Nephron progenitor cell (in vitro differentiated cells): Measurements from ENCODE around the gene TNNC2.
"Not testable (repeated sequence)": the region's sequence is repeated elsewhere in the genome, so short reads cannot be mapped to it uniquely, and the experiment has no call there.

Experiments
- DNase-seq: peaks from one replicate; pipeline ENCODE4 v3.0.0; 2021
- H3K27ac Mint-ChIP-seq: 2 replicates; pipeline ENCODE4 v1.8.0; 2021; ENCODE audit warnings: mild to moderate bottlenecking, moderate library complexity, mixed read lengths
- H3K27me3 Mint-ChIP-seq: 2 replicates; pipeline ENCODE4 v1.8.0; 2021; ENCODE audit warnings: mild to moderate bottlenecking, low read depth, mixed read lengths; ENCODE audit not compliant: poor library complexity
- H3K36me3 Mint-ChIP-seq: 2 replicates; pipeline ENCODE4 v1.8.0; 2021; ENCODE audit warnings: low read depth, mixed read lengths
- H3K4me1 Mint-ChIP-seq: 2 replicates; pipeline ENCODE4 v1.8.0; 2021; ENCODE audit warnings: mixed read lengths
- H3K4me3 Mint-ChIP-seq: 2 replicates; pipeline ENCODE4 v1.8.0; 2021; ENCODE audit warnings: mild to moderate bottlenecking, moderate library complexity, mixed read lengths
- H3K9me3 Mint-ChIP-seq: 2 replicates; pipeline ENCODE4 v1.8.0; 2021; ENCODE audit warnings: mild to moderate bottlenecking, moderate library complexity, mixed read lengths
- TF ChIP-seq, protein P1 (sequence below): fragments of 200-600 bp; sonication (generic); IDR thresholded peaks from 2 replicates; pipeline ENCODE4 v1.5.0; 2021; ENCODE audit warnings: antibody characterized with exemption

Gene TNNC2

DNA sequence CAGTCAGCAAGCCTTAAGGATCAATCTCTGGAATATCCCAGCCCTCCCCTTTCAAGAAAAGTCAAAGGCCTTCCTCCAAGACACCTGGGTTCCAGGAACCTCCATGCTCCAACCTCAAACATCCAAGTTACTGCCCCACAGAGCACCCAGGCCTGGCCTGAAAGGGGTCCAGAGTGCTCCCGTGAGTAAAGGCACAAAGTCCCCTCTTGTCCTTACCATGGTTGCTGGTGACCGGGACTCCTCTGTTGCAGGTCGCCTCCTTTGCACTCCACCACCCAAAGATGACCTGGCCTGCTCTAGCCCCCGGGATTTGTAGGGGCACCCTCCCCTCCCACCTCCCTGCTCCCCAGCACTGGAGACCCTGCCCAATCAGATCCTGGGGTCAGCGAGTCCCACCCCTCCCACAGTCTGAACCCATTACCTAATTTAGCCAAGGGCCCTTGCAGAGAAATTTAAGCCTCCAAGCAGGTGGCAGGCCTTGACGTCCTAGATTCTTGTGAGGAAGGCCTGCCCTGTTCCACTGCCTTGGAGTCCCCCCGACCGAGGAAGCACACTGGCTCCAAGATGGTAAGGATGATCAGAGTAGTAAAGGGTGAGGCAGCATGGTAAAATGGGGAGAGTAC lies at the start of gene TNNC2:
TNNC2 (minus strand) TSS at position 283 of the 623 bp plus-strand sequence; CDS start at position 219, 64 bp downstream.
- TF ChIP-seq, protein P1, sequence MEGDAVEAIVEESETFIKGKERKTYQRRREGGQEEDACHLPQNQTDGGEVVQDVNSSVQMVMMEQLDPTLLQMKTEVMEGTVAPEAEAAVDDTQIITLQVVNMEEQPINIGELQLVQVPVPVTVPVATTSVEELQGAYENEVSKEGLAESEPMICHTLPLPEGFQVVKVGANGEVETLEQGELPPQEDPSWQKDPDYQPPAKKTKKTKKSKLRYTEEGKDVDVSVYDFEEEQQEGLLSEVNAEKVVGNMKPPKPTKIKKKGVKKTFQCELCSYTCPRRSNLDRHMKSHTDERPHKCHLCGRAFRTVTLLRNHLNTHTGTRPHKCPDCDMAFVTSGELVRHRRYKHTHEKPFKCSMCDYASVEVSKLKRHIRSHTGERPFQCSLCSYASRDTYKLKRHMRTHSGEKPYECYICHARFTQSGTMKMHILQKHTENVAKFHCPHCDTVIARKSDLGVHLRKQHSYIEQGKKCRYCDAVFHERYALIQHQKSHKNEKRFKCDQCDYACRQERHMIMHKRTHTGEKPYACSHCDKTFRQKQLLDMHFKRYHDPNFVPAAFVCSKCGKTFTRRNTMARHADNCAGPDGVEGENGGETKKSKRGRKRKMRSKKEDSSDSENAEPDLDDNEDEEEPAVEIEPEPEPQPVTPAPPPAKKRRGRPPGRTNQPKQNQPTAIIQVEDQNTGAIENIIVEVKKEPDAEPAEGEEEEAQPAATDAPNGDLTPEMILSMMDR: no peak
- Mint-ChIP-seq H3K4me1 (peaks cover 56% of the 10 kb centered on the region), H3K27me3 (peaks cover 35% of the 10 kb centered on the region), H3K27ac (peak within 1 kb of the TSS; percentile 78), H3K9me3 (no peaks in the 10 kb centered on the region), H3K4me3 (no peak within 1 kb of the TSS), H3K36me3 (no peaks in the 10 kb centered on the region)
- DNase-seq: no peak

DNA sequence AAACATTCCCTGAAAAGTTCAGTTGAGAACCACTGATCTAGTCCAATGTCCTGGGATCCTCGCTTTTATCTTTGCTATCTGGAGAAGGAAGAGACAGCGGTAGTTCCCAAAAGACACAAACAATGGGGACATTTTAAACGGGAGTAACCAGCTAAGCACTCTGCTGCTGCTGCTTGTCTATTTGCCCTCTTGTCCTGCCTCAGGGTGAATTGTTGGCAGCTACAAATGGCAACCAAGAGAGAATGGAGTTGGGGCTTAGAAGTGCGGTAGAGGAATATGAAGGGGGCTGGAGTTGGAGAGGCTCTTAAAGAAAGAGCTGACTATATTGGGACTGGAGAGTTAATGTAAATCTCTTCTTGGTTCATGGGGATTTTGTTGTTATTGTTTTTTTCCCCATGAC lies 47.5 kb upstream of the TNNC2 start:
- TF ChIP-seq, protein P1: no peak
- no peak for DNase-seq
- H3K27me3 Mint-ChIP-seq: peaks cover 5% of the 10 kb centered on the region
- H3K36me3 Mint-ChIP-seq: peaks cover 5% of the 10 kb centered on the region
- peaks cover 5% of the 10 kb centered on the region for H3K4me1 Mint-ChIP-seq
- no peak overlapping the region for H3K4me3 Mint-ChIP-seq
- H3K27ac Mint-ChIP-seq: peak overlapping the region; percentile 46
- H3K9me3 Mint-ChIP-seq: no peaks in the 10 kb centered on the region

- H3K4me3 Mint-ChIP-seq, H3K27ac Mint-ChIP-seq, H3K4me1 Mint-ChIP-seq, DNase-seq, H3K9me3 Mint-ChIP-seq, H3K36me3 Mint-ChIP-seq, H3K27me3 Mint-ChIP-seq: not testable (repeated sequence)
These were observed 47.0 kb upstream of the TNNC2 start for GRCh38 chr20:45874104-45874481.

- no peaks in the 10 kb centered on the region for H3K9me3 Mint-ChIP-seq
- H3K36me3 Mint-ChIP-seq: peaks cover 5% of the 10 kb centered on the region
- peaks cover 5% of the 10 kb centered on the region for H3K27me3 Mint-ChIP-seq
- H3K27ac Mint-ChIP-seq: no peak overlapping the region
- no peak for DNase-seq
- TF ChIP-seq, protein P1: no peak
- peaks cover 5% of the 10 kb centered on the region for H3K4me1 Mint-ChIP-seq
- no peak overlapping the region for H3K4me3 Mint-ChIP-seq
These were observed 46.4 kb upstream of the TNNC2 start for GRCh38 chr20:45873409-45874103.

GRCh38 chr20:45872626-45873025 lies 45.5 kb upstream of the TNNC2 start:
- no peak overlapping the region for H3K27ac Mint-ChIP-seq
- H3K36me3 Mint-ChIP-seq: peaks cover 5% of the 10 kb centered on the region
- TF ChIP-seq, protein P1: no peak
- peaks cover 5% of the 10 kb centered on the region for H3K27me3 Mint-ChIP-seq
- no peak for DNase-seq
- no peak overlapping the region for H3K4me3 Mint-ChIP-seq
- no peaks in the 10 kb centered on the region for H3K9me3 Mint-ChIP-seq
- peaks cover 5% of the 10 kb centered on the region for H3K4me1 Mint-ChIP-seq

DNA sequence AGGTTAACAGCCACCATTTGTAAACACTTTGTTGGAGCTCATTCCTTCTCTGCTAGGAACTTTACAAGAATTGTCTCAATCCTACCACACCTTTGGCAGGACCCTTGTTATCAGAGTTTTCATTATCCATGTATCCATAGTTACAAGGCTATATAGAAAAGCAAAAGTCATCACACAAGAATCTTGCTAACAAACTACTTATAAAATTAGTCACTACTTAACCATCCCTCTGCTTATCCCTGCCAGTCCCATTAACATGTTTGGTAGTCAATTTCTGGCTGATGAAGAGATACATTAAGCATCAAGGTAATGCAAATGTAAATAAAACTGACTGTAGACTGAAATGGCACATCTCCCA lies 40.7 kb upstream of the TNNC2 start:
- no peak for DNase-seq
- Mint-ChIP-seq H3K36me3 (peaks cover 5% of the 10 kb centered on the region), H3K4me1 (peaks cover 5% of the 10 kb centered on the region), H3K9me3 (no peaks in the 10 kb centered on the region), H3K27ac (no peak overlapping the region), H3K27me3 (peaks cover 9% of the 10 kb centered on the region), H3K4me3 (no peak overlapping the region)
- TF ChIP-seq, protein P1: no peak
